Measurements from ENCODE around the gene HNRNPL. TPM values are rescaled to one million over a fixed set of nuclear protein-coding genes. Genes with fewer than 3 reads are reported as not detected.

Gene HNRNPL
- total and polyA plus RNA-seq, 10 of the 15 experiments (the other 5 are each of a cell fraction or from before 2014, with no cell fraction given), result 32.5 to 512 (median 306) TPM

DNA sequence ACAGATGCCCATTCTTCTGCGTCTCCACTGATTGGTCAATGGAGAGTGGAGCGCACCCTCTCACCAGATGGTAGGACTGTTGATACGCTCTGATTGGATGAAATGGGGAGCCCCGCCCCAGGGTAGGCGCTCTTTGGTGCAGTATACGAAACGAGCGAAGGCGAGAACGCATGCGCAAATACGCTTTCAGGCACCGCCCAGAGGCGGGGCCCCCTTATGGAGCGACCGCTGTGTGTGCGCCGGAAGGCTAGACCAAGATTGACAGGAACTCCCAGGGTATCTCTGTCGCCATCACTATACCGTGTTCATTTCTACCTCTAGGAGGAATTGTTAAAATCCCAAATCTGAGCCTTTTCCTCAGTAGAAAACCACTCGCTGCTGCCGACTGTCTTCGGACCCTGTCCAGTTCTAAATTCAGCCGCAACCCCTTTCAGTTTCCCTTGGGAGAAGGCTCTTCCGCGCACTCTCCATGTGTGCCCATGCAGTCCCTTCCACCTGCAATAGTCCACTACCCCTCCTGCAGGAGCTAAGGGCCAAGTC lies 720 bp upstream of the HNRNPL start (continued):
- TF ChIP-seq RB1 (IDR thresholded peaks at IDR 0.05; ENCODE audit: borderline replicate concordance), result no peak
- peak; percentile 62; the same call in 1 of the 2 replicates for TF ChIP-seq MXI1 (IDR thresholded peaks at IDR 0.05; ENCODE audit: low read depth, low read length)
- no peak for TF ChIP-seq NR2C1 (IDR thresholded peaks at IDR 0.05)
- peak; percentile 71; the same call in 1 of the 2 replicates for TF ChIP-seq ZNF207 (IDR thresholded peaks at IDR 0.05; ENCODE audit: borderline replicate concordance)
- TF ChIP-seq, protein P1, sequence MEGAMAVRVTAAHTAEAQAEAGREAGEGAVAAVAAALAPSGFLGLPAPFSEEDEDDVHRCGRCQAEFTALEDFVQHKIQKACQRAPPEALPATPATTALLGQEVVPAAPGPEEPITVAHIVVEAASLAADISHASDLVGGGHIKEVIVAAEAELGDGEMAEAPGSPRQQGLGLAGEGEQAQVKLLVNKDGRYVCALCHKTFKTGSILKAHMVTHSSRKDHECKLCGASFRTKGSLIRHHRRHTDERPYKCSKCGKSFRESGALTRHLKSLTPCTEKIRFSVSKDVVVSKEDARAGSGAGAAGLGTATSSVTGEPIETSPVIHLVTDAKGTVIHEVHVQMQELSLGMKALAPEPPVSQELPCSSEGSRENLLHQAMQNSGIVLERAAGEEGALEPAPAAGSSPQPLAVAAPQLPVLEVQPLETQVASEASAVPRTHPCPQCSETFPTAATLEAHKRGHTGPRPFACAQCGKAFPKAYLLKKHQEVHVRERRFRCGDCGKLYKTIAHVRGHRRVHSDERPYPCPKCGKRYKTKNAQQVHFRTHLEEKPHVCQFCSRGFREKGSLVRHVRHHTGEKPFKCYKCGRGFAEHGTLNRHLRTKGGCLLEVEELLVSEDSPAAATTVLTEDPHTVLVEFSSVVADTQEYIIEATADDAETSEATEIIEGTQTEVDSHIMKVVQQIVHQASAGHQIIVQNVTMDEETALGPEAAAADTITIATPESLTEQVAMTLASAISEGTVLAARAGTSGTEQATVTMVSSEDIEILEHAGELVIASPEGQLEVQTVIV (IDR thresholded peaks at IDR 0.05; ENCODE audit: borderline replicate concordance, partially characterized antibody), result peak; percentile 5
- TF ChIP-seq, protein P2, sequence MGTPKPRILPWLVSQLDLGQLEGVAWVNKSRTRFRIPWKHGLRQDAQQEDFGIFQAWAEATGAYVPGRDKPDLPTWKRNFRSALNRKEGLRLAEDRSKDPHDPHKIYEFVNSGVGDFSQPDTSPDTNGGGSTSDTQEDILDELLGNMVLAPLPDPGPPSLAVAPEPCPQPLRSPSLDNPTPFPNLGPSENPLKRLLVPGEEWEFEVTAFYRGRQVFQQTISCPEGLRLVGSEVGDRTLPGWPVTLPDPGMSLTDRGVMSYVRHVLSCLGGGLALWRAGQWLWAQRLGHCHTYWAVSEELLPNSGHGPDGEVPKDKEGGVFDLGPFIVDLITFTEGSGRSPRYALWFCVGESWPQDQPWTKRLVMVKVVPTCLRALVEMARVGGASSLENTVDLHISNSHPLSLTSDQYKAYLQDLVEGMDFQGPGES (IDR thresholded peaks at IDR 0.05), result peak; percentile 39
- TF ChIP-seq EED (IDR thresholded peaks at IDR 0.05; ENCODE audit: low read depth), result no peak
- TF ChIP-seq STAT1 (conservative IDR thresholded peaks at IDR 0.05), result no peak; the same call in 1 of the 2 replicates
- TF ChIP-seq, protein P3, sequence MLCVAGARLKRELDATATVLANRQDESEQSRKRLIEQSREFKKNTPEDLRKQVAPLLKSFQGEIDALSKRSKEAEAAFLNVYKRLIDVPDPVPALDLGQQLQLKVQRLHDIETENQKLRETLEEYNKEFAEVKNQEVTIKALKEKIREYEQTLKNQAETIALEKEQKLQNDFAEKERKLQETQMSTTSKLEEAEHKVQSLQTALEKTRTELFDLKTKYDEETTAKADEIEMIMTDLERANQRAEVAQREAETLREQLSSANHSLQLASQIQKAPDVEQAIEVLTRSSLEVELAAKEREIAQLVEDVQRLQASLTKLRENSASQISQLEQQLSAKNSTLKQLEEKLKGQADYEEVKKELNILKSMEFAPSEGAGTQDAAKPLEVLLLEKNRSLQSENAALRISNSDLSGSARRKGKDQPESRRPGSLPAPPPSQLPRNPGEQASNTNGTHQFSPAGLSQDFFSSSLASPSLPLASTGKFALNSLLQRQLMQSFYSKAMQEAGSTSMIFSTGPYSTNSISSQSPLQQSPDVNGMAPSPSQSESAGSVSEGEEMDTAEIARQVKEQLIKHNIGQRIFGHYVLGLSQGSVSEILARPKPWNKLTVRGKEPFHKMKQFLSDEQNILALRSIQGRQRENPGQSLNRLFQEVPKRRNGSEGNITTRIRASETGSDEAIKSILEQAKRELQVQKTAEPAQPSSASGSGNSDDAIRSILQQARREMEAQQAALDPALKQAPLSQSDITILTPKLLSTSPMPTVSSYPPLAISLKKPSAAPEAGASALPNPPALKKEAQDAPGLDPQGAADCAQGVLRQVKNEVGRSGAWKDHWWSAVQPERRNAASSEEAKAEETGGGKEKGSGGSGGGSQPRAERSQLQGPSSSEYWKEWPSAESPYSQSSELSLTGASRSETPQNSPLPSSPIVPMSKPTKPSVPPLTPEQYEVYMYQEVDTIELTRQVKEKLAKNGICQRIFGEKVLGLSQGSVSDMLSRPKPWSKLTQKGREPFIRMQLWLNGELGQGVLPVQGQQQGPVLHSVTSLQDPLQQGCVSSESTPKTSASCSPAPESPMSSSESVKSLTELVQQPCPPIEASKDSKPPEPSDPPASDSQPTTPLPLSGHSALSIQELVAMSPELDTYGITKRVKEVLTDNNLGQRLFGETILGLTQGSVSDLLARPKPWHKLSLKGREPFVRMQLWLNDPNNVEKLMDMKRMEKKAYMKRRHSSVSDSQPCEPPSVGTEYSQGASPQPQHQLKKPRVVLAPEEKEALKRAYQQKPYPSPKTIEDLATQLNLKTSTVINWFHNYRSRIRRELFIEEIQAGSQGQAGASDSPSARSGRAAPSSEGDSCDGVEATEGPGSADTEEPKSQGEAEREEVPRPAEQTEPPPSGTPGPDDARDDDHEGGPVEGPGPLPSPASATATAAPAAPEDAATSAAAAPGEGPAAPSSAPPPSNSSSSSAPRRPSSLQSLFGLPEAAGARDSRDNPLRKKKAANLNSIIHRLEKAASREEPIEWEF (IDR thresholded peaks at IDR 0.05; ENCODE audit: insufficient replicate concordance, low read depth, low read length), result no peak
- TF ChIP-seq, protein P4, sequence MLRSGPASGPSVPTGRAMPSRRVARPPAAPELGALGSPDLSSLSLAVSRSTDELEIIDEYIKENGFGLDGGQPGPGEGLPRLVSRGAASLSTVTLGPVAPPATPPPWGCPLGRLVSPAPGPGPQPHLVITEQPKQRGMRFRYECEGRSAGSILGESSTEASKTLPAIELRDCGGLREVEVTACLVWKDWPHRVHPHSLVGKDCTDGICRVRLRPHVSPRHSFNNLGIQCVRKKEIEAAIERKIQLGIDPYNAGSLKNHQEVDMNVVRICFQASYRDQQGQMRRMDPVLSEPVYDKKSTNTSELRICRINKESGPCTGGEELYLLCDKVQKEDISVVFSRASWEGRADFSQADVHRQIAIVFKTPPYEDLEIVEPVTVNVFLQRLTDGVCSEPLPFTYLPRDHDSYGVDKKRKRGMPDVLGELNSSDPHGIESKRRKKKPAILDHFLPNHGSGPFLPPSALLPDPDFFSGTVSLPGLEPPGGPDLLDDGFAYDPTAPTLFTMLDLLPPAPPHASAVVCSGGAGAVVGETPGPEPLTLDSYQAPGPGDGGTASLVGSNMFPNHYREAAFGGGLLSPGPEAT (IDR thresholded peaks at IDR 0.05; ENCODE audit: low read depth), result 0 out of 2 replicates have a peak, but pooled peaks have one; percentile 10
- no peak for TF ChIP-seq MTA2 (IDR thresholded peaks at IDR 0.05; ENCODE audit: low read depth)
- TF ChIP-seq SIN3A (IDR thresholded peaks at IDR 0.05; ENCODE audit: low read depth, low read length), result peak; percentile 13
- TF ChIP-seq PAX5 (IDR thresholded peaks at IDR 0.05; ENCODE audit: borderline replicate concordance, low read depth, low read length), result no peak
- TF ChIP-seq SREBF1 (IDR thresholded peaks at IDR 0.05; ENCODE audit: low read length), result no peak
- peak; percentile 83 for TF ChIP-seq POLR2AphosphoS5 (IDR thresholded peaks at IDR 0.05; ENCODE audit: low read length)
- no peak; the same call in 1 of the 2 replicates for TF ChIP-seq HDGF (IDR thresholded peaks at IDR 0.05)
- TF ChIP-seq EP300 (IDR thresholded peaks at IDR 0.05; ENCODE audit: borderline replicate concordance in 1 of 2, control insufficient read depth in 1 of 2, low read depth in 2 of 2, low read length in 2 of 2), result no peak
- TF ChIP-seq, protein P5, sequence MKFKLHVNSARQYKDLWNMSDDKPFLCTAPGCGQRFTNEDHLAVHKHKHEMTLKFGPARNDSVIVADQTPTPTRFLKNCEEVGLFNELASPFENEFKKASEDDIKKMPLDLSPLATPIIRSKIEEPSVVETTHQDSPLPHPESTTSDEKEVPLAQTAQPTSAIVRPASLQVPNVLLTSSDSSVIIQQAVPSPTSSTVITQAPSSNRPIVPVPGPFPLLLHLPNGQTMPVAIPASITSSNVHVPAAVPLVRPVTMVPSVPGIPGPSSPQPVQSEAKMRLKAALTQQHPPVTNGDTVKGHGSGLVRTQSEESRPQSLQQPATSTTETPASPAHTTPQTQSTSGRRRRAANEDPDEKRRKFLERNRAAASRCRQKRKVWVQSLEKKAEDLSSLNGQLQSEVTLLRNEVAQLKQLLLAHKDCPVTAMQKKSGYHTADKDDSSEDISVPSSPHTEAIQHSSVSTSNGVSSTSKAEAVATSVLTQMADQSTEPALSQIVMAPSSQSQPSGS (IDR thresholded peaks at IDR 0.05; ENCODE audit: low read length), result no peak
